OCI-LY3 (cell line): ENCODE data around the gene FRMPD4.

Source experiments
- H2AFZ ChIP-seq: fragments of 200-600, 300-600 bp; shearing (Covaris generic); 2 replicates; pipeline ENCODE4 v1.6.0; 2014; ENCODE audit warnings: antibody characterized with exemption, low read depth, low read length
- H3K27ac ChIP-seq: fragments of 200-600, 300-600 bp; sonication (generic); 2 replicates; pipeline ENCODE4 v1.5.1; 2014; ENCODE audit warnings: mild to moderate bottlenecking, low read length, moderate library complexity, mixed read lengths
- H3K27me3 ChIP-seq: fragments of 200-600, 300-600 bp; sonication (generic); 2 replicates; pipeline ENCODE4 v1.6.1; 2014; ENCODE audit warnings: low read depth, low read length, mixed read lengths
- H3K36me3 ChIP-seq: fragments of 200-600, 300-600 bp; sonication (generic); replicated peaks from 2 replicates; pipeline ENCODE3; 2014; ENCODE audit warnings: low read depth, low read length, mixed read lengths
- H3K4me1 ChIP-seq: fragments of 300-600, 200-600 bp; sonication (generic); 2 replicates; pipeline ENCODE4 v1.6.1; 2014; ENCODE audit warnings: low read length, mixed read lengths
- H3K4me2 ChIP-seq: fragments of 200-600, 300-600 bp; sonication (generic); 2 replicates; pipeline ENCODE4 v1.6.1; 2014; ENCODE audit warnings: low read length, mixed read lengths
- H3K4me3 ChIP-seq: fragments of 300-600, 200-600 bp; sonication (generic); 2 replicates; pipeline ENCODE4 v1.5.1; 2014; ENCODE audit warnings: antibody characterized with exemption, mild to moderate bottlenecking, low read length, moderate library complexity
- H3K79me2 ChIP-seq: fragments of 300-600, 200-600 bp; shearing (Covaris generic); 2 replicates; pipeline ENCODE4 v1.6.1; 2014; ENCODE audit warnings: mild to moderate bottlenecking, low read length, mixed read lengths
- H3K9ac ChIP-seq: fragments of 300-600, 200-600 bp; shearing (Covaris generic); 2 replicates; pipeline ENCODE4 v1.6.0; 2014; ENCODE audit warnings: mild to moderate bottlenecking, low read length, moderate library complexity
- H3K9me3 ChIP-seq: fragments of 200-600, 300-600 bp; shearing (Covaris generic); 2 replicates; pipeline ENCODE4 v1.6.1; 2014; ENCODE audit warnings: low read length, mixed read lengths; ENCODE audit not compliant: insufficient read depth
- H4K20me1 ChIP-seq: fragments of 200-600, 300-600 bp; sonication (generic); 2 replicates; pipeline ENCODE4 v1.6.1; 2016; ENCODE audit warnings: low read length, mixed read lengths; ENCODE audit not compliant: insufficient read depth
- CTCF ChIP-seq: fragments of 200-600, 300-600 bp; sonication (generic); IDR thresholded peaks from 2 replicates; pipeline ENCODE4 v1.5.1; 2014; ENCODE audit warnings: antibody characterized with exemption, low read length, low read depth
- EZH2phosphoT487 ChIP-seq: fragments of 200-600 bp; shearing (Covaris generic); IDR thresholded peaks from 2 replicates; pipeline ENCODE4 v1.6.1; 2018; ENCODE audit warnings: antibody characterized with exemption, mixed run types, low read depth

FRMPD4 gene

GRCh38 chrX:12702509-12703091 lies 564.3 kb downstream of the FRMPD4 start:
- H3K36me3 ChIP-seq, result no peaks in the 10 kb centered on the region
- H3K4me1 ChIP-seq, result 0 out of 2 replicates have a peak, but pooled peaks cover 2% of the 10 kb centered on the region
- no peaks in the 10 kb centered on the region for H3K9me3 ChIP-seq
- no peak overlapping the region for H3K4me2 ChIP-seq
- H3K27ac ChIP-seq, result no peak overlapping the region
- TF ChIP-seq CTCF (peak; percentile 49), EZH2phosphoT487 (no peak)
- H3K4me3 ChIP-seq, result no peak overlapping the region
- no peaks in the 10 kb centered on the region; the same call in 1 of the 2 replicates for H3K27me3 ChIP-seq
- no peak overlapping the region for H2AFZ ChIP-seq
- no peak overlapping the region for H3K9ac ChIP-seq
- H4K20me1 ChIP-seq, result no peaks in the 10 kb centered on the region
- H3K79me2 ChIP-seq, result no peaks in the 10 kb centered on the region

GRCh38 chrX:12704706-12705105 lies 566.4 kb downstream of the FRMPD4 start:
- H3K9me3 ChIP-seq, result no peaks in the 10 kb centered on the region
- H3K27ac ChIP-seq, result no peak overlapping the region
- H3K4me2 ChIP-seq, result no peak overlapping the region
- no peak overlapping the region for H2AFZ ChIP-seq
- no peaks in the 10 kb centered on the region for H3K27me3 ChIP-seq
- TF ChIP-seq CTCF (no peak), EZH2phosphoT487 (no peak)
- 0 out of 2 replicates have a peak, but pooled peaks cover 2% of the 10 kb centered on the region for H3K4me1 ChIP-seq
- H3K4me3 ChIP-seq, result no peak overlapping the region
- H4K20me1 ChIP-seq, result no peaks in the 10 kb centered on the region
- no peaks in the 10 kb centered on the region for H3K36me3 ChIP-seq
- no peak overlapping the region for H3K9ac ChIP-seq
- no peaks in the 10 kb centered on the region for H3K79me2 ChIP-seq

- no peak for TF ChIP-seq CTCF
- TF ChIP-seq EZH2phosphoT487, result no peak
Measured at GRCh38 chrX:12709047-12709446, 570.8 kb downstream of the FRMPD4 start.

GRCh38 chrX:12711435-12712040 lies 573.3 kb downstream of the FRMPD4 start:
- Histone ChIP-seq H3K4me1 (peaks cover 14% of the 10 kb centered on the region), H3K27me3 (no peaks in the 10 kb centered on the region), H3K4me3 (0 out of 2 replicates have a peak overlapping the region, but pooled peaks have one; percentile 13), H4K20me1 (no peaks in the 10 kb centered on the region), H3K27ac (no peak overlapping the region), H3K9me3 (no peaks in the 10 kb centered on the region), H3K4me2 (peak overlapping the region; percentile 52), H3K36me3 (no peaks in the 10 kb centered on the region), H2AFZ (no peak overlapping the region), H3K9ac (no peak overlapping the region), H3K79me2 (no peaks in the 10 kb centered on the region)
- TF ChIP-seq CTCF (no peak), EZH2phosphoT487 (no peak)

More at GRCh38 chrX:12709047-12709446, 570.8 kb downstream of the FRMPD4 start:
- Histone ChIP-seq H2AFZ (no peak overlapping the region), H3K27me3 (no peaks in the 10 kb centered on the region), H3K79me2 (no peaks in the 10 kb centered on the region), H3K4me1 (peaks cover 14% of the 10 kb centered on the region), H3K9me3 (no peaks in the 10 kb centered on the region), H3K36me3 (no peaks in the 10 kb centered on the region), H4K20me1 (no peaks in the 10 kb centered on the region), H3K4me2 (no peak overlapping the region), H3K9ac (no peak overlapping the region), H3K4me3 (no peak overlapping the region), H3K27ac (no peak overlapping the region)
